Esophagus squamous epithelium (tissue), 5 donors: ENCODE data around the gene ALG1L2. TPM values are rescaled to one million over a fixed set of nuclear protein-coding genes. Genes with fewer than 3 reads are reported as not detected.
"Not testable (repeated sequence)": the region's sequence is repeated elsewhere in the genome, so short reads cannot be mapped to it uniquely, and the experiment has no call there.

Experiments
- DNase-seq: peaks from one replicate; lab custom pipeline; 2025; lab: John Stamatoyannopoulos, UW
- H3K27ac ChIP-seq, 4 donors: fragments of 200-600 bp; sonication (generic); one replicate each; pipeline ENCODE4 v1.5.1; 2016 to 2019; ENCODE audit warnings: mild to moderate bottlenecking in 1 of 4
- H3K27me3 ChIP-seq, 4 donors: fragments of 200-600 bp; sonication (generic); 1 replicate in 3 of 4; 2 replicates in 1 of 4; pipeline versions ENCODE4 v1.5.1 to v1.6.0; 2017 to 2021; ENCODE audit warnings: antibody characterized with exemption in 1 of 4
- H3K36me3 ChIP-seq, 3 donors: fragments of 200-600 bp; sonication (generic); one replicate each; pipeline ENCODE4 v1.5.1; 2016 to 2019
- H3K4me1 ChIP-seq, 3 donors: fragments of 200-600 bp; sonication (generic); one replicate each; pipeline ENCODE4 v1.5.1; 2017 to 2019
- H3K4me3 ChIP-seq, 4 donors: fragments of 200-600 bp; sonication (generic); 1 replicate in 3 of 4; 2 replicates in 1 of 4; pipeline ENCODE4 v1.5.1; 2016 to 2019; ENCODE audit warnings: mild to moderate bottlenecking in 2 of 4, moderate library complexity in 1 of 4
- H3K9me3 ChIP-seq, 3 donors: fragments of 200-600 bp; sonication (generic); one replicate each; pipeline ENCODE4 v1.5.1; 2016 to 2019
- CTCF ChIP-seq, 6 experiments: fragments of 450-650 bp in 4 of 6; fragments of 200-600 bp in 2 of 6; sonication (generic) in 2 of 6; IDR thresholded peaks; one replicate each; pipeline ENCODE4 v1.5.1; 2016 to 2019; ENCODE audit warnings: antibody characterized with exemption in 6 of 6, mild to moderate bottlenecking in 4 of 6, moderate library complexity in 4 of 6
- POLR2A ChIP-seq, 4 donors: fragments of 450-650 bp; IDR thresholded peaks; one replicate each; pipeline ENCODE4 v1.6.1; 2017; ENCODE audit warnings: antibody characterized with exemption in 4 of 4, mild to moderate bottlenecking in 4 of 4, moderate library complexity in 3 of 4
- WGBS, 2 donors: methylation state at CpG; one replicate each; pipeline ENCODE4 v1.1.5; 2018; 5-methylcytosine and 5-hydroxymethylcytosine counted together
- intact Hi-C: fragments of 100-400 bp; cut with DNase I; formaldehyde crosslinking; loops from one replicate; pipeline ENCODE4 v1.15.0; 2022
- total RNA-seq, 4 donors: library from RNA; depleted of rRNA; stranded (reverse); fragments of >200 nt; gene quantifications; one replicate each; pipeline ENCODE4 v1.1.0, GENCODE V29; 2016
- donor health status: DM: yes; HTN: yes; CAD: no.

ALG1L2 gene
- total RNA-seq, 4 donors from 2014 or later: not detected

- WGBS, 2 donors: 17 to 40% methylated on average over 1 to 4 of the region's 11 CpGs
- H3K36me3 ChIP-seq, DNase-seq, H3K27me3 ChIP-seq, H3K9me3 ChIP-seq: not testable (repeated sequence)
- peaks cover 4 to 39% (median 20%) of the 10 kb centered on the region in 3 donors for H3K4me1 ChIP-seq
- intact Hi-C loops: loop anchor here (10.0 kb wide), 2 partner anchors 150 to 470 kb away; no protein-coding TSS in a partner anchor
- peak in 1 of 4 donors; percentile 34 for TF ChIP-seq POLR2A (IDR thresholded peaks at IDR 0.05)
- peak overlapping the region in 2 of 4 donors; percentile 11 to 28 for H3K4me3 ChIP-seq
- H3K27ac ChIP-seq: peak overlapping the region; percentile 54 to 75 (median 74)
These were observed 12.9 kb downstream of the ALG1L2 start for GRCh38 chr3:130094491-130094941.

- WGBS, 2 donors: 20 to 25% methylated on average over 1 to 8 of the region's 11 CpGs
- peak overlapping the region in 3 of 4 donors; percentile 47 to 74 (median 63) for H3K27ac ChIP-seq
These were observed 14.2 kb downstream of the ALG1L2 start for GRCh38 chr3:130095858-130096257.

DNA sequence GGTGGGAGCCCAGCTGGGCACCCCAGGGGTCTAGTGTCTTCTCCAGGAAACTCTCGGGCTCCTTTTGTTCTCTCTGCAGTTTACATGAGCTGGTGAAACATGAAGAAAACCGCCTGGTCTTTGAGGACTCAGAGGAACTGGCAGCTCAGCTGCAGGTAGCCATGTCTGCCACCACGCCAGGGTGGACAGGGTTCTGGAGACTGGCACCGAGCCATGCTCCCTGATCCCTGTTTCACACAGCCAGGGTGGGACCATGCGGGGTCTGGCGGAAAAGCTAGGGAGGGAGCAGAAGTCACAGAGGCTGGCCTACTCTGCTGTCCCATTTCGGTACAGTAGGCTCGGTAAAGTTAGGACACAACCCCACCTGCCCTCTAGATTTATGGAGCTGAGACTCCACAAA is 15.5 kb downstream of the ALG1L2 start:
- not testable (repeated sequence) for H3K27ac ChIP-seq, H3K27me3 ChIP-seq, H3K36me3 ChIP-seq, DNase-seq, H3K4me3 ChIP-seq, H3K9me3 ChIP-seq
- 74 to 87% methylated on average over 3 to 7 of the region's 8 CpGs for WGBS, 2 donors
- peaks cover 4 to 39% (median 20%) of the 10 kb centered on the region in 3 donors for H3K4me1 ChIP-seq
- intact Hi-C loops: loop anchor here (10.0 kb wide), 2 partner anchors 152 to 472 kb away; no protein-coding TSS in a partner anchor

More at GRCh38 chr3:130095858-130096257, 14.2 kb downstream of the ALG1L2 start:
- H3K4me1 ChIP-seq: peaks cover 4 to 39% (median 20%) of the 10 kb centered on the region in 3 donors
- not testable (repeated sequence) for DNase-seq, H3K9me3 ChIP-seq, H3K36me3 ChIP-seq, H3K27me3 ChIP-seq
- H3K4me3 ChIP-seq: peak overlapping the region in 1 of 4 donors; percentile 18
- intact Hi-C loops: loop anchor here (10.0 kb wide), 2 partner anchors 151 to 471 kb away; no protein-coding TSS in a partner anchor

DNA sequence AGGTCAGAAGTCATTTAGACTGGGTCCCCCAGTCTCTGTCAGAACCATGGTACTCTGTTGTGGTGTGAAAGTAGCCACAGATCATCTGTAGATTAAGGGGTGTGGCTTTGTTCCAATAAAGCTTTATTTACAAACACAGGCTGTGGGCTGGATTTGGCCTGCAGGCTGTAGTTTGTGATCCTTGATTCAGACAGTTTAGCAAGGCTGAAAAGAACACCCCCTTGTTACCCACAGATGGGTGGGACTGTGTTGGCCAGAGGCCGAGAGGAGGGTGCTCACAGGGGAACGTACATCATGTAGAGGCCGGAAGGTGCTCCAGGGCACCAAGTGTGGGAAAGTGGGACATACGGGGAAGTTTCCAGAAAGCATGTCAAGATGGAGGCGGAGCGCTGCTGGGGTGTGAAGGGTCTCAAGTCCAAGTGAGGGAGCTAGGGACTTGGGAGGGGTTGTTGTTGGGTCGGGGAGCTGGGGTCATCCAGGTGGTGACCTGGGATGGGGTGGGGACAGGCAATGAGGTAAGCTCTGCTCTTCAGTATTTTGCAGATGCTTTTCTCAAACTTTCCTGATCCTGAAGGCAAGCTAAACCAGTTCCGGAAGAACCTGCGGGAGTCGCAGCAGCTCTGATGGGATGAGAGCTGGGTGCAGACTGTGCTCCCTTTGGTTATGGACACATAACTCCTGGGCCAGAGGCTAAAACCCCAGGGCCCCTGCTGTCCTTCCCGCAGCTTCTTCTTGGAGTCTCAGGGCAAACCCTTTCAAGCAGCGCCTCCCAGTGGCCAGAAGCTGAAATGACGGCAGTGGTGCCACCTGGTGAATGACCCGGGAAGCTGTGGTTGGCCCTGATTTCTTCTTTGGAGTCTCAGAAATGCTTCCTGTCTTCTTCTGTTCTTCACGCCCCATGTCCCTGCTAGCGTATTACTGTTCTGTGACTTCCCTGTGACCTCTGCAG is 16.3 kb downstream of the ALG1L2 start:
- H3K36me3 ChIP-seq, H3K27me3 ChIP-seq, H3K27ac ChIP-seq, DNase-seq, H3K9me3 ChIP-seq, H3K4me3 ChIP-seq: not testable (repeated sequence)
- intact Hi-C loops: loop anchor here (10.0 kb wide), 2 partner anchors 153 to 473 kb away; no protein-coding TSS in a partner anchor
- TF ChIP-seq CTCF (IDR thresholded peaks at IDR 0.05): peak in 5 of 6 experiments; percentile 24 to 72 (median 51)
- 53 to 58% methylated on average over 9 to 11 of the region's 16 CpGs for WGBS, 2 donors
- H3K4me1 ChIP-seq: peaks cover 4 to 39% (median 20%) of the 10 kb centered on the region in 3 donors

DNA sequence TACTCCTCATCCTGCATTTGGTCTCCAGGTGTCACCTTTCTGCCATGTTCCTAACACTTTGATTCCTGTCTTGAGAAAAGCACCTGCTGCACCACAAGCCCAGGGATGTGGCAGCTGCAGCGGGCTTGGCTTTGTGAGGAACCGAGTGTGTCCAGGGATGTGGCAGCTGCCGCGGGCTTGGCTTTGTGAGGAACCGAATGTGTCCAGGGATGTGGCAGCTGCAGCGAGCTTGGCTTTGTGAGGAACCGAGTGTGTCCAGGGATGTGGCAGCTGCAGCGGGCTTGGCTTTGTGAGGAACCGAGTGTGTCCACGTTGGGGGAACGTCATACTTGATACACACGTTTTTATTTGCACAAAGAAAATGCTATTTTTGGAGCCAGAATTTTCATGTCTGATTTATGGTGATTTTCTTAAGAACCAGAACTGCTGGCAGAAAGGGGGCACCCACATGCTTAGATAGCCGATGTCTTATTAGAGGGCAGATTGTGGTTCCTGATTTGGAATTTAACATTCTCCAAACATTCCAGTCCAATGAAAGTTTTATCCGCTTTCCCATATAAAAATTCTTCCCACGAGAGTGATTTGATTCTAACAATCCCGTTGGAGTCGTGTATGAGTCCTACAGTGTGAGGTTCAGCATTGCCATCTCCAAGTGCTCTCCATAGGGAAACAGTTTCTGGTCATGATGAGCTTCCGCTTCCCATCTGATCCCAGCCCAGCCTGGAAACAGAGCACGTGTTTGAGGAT is 17.2 kb downstream of the ALG1L2 start:
- H3K4me1 ChIP-seq: peaks cover 4 to 34% (median 17%) of the 10 kb centered on the region in 3 donors
- intact Hi-C loops: loop anchor here (10.0 kb wide), 2 partner anchors 154 to 474 kb away; no protein-coding TSS in a partner anchor
- H3K9me3 ChIP-seq, DNase-seq, H3K27ac ChIP-seq, H3K4me3 ChIP-seq, H3K27me3 ChIP-seq, H3K36me3 ChIP-seq: not testable (repeated sequence)
- 57 to 73% methylated on average over 8 to 18 of the region's 19 CpGs for WGBS, 2 donors
- peak in 1 of 6 experiments; percentile 2 for TF ChIP-seq CTCF (IDR thresholded peaks at IDR 0.05)

GRCh38 chr3:130102545-130102944 is 20.9 kb downstream of the ALG1L2 start:
- H3K27ac ChIP-seq, H3K36me3 ChIP-seq, H3K4me3 ChIP-seq, DNase-seq, H3K4me1 ChIP-seq, H3K27me3 ChIP-seq, H3K9me3 ChIP-seq, intact Hi-C loops: not testable (repeated sequence)
- whole genome bisulfite sequencing, 2 donors: 81 to 94% methylated on average over 5 to 10 of the region's 19 CpGs

DNA sequence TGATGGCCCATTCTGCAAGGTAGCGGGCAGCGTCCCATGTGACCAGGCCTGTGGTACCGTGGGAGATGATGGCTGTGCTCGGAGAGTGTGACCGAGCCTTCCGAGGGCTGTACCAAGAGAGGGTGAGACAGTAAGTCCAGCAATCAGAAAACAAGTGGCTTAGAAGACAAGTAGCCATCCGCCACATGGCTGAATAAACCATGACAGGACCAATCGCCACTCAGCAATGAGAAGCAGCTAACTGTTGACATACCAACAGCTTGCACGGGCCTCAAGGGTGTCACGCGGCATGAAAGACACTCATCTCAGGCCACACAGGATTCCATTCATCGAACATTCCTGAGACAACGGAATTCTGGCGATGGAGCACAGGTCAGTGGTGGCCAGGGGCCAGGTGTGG is 22.6 kb downstream of the ALG1L2 start:
- H3K36me3 ChIP-seq, intact Hi-C loops, DNase-seq, H3K9me3 ChIP-seq, H3K4me3 ChIP-seq, H3K4me1 ChIP-seq, H3K27me3 ChIP-seq, H3K27ac ChIP-seq: not testable (repeated sequence)
- 79 to 89% methylated on average over 12 to 13 of the region's 14 CpGs for WGBS, 2 donors

GRCh38 chr3:130107333-130107995 is 25.8 kb downstream of the ALG1L2 start:
- DNase-seq, H3K27ac ChIP-seq, H3K4me3 ChIP-seq, H3K9me3 ChIP-seq, intact Hi-C loops, H3K36me3 ChIP-seq, H3K27me3 ChIP-seq: not testable (repeated sequence)
- peaks cover 4 to 16% (median 4%) of the 10 kb centered on the region in 3 donors for H3K4me1 ChIP-seq
- 82 to 90% methylated on average over 3 to 6 of the region's 13 CpGs for WGBS, 2 donors

DNA sequence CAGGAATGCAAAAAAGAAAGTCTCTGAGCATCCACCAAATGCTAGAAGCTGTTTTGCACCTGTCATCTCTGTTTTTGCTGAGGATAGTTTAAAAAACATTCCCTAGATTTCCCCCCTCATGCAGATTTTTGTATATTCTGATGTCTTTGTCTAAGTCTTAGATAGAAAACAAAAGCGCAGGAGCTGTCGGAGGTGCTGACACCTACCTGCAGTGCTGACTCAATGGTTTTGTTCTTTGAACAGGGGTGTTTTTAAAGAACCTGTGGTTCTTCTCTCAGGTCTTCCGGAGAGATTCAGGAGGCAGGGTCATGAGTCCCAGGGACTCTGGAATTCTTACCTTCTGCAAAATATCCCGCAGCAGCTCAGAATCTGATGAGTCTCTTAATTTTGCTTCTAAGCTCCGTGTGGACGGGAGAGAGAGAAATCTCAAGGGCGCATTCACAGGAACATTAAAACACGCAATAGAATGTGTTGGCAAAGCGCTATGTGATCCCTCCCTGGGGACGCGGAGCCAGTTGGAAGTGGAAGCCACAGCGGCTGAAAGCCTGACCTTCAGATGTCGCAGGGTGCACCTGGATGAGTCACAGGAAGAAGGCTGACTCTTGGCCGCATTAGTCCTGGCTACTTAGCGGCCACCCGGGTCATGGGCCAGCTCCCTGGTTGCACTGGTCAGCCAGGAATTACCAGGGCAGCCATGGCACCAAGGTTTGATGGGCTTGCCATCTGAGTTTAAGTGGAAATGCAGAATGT is 27.4 kb downstream of the ALG1L2 start:
- H3K27me3 ChIP-seq, H3K36me3 ChIP-seq, intact Hi-C loops, H3K9me3 ChIP-seq, H3K27ac ChIP-seq, DNase-seq, H3K4me3 ChIP-seq: not testable (repeated sequence)
- H3K4me1 ChIP-seq: peaks cover 6 to 21% (median 8%) of the 10 kb centered on the region in 3 donors
- 67 to 78% methylated on average over 7 to 13 of the region's 16 CpGs for WGBS, 2 donors
